NCI-H748 (cell line): ENCODE results near the gene MARK1.
"Not testable (repeated sequence)": the region's sequence is repeated elsewhere in the genome, so short reads cannot be mapped to it uniquely, and the experiment has no call there.

ENCODE experiments used
- DNase-seq: peaks from one replicate; lab custom pipeline; 2025; ENCODE audit not compliant: unreplicated experiment; lab: John Stamatoyannopoulos, UW

The MARK1 gene

DNA sequence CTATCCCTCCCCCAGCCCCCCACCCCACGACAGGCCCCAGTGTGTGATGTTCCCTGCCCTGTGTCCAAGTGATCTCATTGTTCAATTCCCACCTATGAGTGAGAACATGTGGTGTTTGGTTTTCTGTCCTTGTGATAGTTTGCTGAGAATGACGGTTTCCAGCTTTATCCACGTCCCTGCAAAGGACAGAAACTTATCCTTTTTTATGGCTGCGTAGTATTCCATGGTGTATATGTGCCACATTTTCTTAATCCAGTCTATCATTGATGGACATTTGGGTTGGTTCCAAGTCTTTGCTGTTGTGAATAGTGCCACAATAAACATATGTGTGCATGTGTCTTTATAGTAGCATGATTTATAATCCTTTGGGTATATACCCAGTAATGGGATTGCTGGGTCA lies 77.7 kb downstream of the MARK1 start:
- DNase-seq: not testable (repeated sequence)

DNA sequence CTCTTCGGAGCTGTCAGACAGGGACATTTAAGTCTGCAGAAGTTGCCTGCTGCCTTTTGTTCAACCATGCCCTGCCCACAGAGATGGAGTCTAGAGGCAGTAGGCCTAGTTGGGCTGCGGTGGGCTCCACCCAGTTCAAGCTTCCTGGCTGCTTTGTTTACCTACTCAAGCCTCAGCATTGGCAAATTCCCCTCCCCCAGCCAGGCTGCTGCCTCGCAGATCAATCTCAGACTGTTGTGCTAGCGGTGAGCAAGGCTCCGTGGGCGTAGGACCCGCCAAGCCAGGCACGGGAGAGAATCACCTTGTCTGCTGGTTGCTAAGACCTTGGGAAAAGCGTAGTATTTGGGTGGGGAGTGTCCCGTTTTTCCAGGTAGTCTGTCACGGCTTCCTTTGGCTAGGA lies 83.2 kb downstream of the MARK1 start:
- DNase-seq: not testable (repeated sequence)

DNA sequence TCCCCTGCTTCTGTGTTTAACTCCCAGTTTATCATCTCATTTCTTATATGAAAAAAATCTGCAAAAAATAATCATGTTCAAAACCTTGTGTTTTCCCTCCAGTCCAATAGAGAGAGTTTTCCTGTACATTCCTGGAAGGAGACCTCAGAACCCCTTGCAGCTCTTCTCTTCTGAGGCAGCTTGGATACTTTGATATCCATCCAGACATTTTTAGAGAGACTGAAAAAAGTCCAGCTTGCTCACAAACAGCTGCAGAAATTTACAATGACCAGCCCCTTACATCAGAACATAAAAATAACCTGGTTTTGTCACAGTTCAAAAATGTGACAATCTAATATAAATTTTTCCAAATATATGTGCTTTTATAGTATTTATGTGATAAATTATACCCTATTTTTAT lies 88.9 kb downstream of the MARK1 start:
- no peak for DNase-seq

DNA sequence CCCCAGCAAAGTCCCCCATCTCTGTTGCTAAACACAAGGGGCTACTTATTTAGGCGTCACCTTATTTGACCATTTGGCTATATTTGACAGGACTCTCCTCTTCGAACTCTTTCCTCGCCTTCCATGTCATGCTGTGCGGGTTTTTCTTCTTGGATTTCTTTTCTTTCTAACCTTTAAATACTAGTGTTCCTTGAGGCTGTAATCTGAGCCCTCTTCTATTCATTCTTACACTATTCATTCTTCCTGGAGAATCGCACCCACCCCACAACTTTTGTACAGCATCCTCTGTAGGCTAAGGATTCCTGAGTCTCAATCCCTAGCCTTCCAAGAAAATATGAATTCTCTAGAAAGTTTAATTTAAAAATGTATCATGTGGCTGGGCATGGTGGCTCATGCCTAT lies 100.5 kb downstream of the MARK1 start:
- no peak for DNase-seq

DNA sequence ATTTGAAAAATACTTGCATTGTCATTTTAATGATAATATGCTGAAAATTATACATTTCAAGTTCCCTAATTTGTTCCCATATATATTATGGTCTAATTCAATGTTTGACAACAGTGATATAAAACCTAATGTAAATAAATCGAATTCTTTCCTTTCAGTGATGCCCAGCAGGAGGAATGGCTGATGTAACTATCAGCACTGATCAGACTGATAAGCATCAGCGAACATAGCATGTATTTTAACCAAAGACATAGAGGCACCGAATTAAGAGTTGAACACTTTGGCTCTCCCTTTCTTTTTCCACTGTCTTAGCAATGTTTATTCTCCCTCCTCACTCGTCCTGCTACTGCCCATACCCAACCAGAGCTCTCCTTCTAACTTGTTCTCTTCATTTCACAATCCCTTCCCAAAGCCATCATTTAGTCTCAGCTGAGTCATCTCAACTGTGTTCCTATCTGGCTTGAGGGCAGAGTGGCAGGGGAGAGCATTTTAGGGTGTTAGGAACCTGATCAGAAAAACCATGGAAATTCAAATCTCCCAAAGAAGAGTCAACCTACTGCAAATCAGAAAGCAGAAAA lies 103.4 kb downstream of the MARK1 start:
- peak; percentile 76 for DNase-seq

DNA sequence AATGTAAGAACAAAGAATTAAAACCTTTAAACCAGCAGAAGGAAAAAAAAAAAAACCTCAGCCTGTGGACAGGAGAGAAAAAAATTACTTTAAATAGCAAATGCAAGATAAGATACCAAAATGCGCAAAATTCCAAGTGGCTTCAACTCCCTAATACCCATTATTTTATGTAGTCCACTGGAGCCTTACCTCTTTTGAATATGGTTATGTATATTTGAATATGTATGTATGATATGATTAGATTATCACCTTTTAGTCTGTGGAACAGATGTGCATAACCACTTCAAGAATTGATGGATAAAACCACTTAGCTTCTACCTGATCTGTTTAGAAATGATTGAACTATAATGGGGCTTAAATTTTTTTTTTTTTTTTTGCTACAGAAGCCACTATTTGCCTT lies 109.8 kb downstream of the MARK1 start:
- no peak for DNase-seq

DNA sequence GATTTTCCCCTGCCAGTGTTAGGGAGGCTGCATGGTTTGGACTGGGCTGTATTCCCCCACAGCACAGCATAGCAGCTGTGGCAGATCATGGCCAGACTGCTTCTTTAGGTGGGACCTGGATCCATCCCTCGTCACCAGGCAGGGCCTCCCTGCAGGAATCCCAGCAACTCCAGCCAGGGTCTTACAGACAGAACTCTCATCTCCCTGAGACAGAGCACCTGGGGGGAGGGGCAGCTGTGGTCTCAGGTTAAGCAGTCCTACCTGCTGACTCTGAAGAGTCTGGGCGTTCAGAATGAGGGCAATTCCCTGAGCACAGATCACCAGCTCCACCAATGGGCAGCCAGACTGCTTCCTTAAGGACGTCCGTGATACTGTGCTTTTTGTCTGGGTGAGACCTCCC lies 114.3 kb downstream of the MARK1 start:
- DNase-seq: no peak

DNA sequence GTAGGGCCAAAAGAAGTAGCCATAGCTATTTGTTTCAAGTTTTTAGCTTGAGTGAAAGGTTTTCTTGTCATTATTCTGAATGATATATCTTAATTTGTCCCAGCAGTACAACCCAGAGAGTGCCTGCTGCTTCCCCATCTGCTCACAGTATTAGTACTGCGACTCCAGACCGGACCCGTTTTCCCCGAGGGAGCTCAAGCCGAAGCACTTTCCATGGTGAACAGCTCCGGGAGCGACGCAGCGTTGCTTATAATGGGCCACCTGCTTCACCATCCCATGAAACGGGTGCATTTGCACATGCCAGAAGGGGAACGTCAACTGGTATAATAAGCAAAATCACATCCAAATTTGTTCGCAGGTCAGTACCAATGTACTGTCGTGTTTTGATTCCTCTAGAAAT lies 125.1 kb downstream of the MARK1 start:
- no peak for DNase-seq

DNA sequence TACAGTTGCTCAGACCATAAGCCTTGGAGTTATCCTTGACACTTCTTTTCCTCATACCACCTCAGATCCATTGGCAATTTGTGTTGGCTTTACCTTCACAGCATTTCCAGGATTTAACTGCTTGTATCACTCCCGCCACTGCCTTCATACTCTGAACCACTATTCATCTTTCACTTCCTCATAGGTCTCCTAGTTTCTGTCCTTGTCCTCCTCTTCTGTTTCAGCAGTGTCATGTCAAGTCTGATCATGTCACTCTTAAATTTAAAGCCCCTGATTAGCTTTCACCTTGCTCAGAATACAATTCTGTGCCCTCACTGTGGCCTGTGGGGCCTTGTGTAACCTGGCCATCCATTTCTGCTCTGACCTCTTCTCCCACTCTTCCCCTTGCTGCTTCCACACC lies 127.6 kb downstream of the MARK1 start:
- no peak for DNase-seq

DNA sequence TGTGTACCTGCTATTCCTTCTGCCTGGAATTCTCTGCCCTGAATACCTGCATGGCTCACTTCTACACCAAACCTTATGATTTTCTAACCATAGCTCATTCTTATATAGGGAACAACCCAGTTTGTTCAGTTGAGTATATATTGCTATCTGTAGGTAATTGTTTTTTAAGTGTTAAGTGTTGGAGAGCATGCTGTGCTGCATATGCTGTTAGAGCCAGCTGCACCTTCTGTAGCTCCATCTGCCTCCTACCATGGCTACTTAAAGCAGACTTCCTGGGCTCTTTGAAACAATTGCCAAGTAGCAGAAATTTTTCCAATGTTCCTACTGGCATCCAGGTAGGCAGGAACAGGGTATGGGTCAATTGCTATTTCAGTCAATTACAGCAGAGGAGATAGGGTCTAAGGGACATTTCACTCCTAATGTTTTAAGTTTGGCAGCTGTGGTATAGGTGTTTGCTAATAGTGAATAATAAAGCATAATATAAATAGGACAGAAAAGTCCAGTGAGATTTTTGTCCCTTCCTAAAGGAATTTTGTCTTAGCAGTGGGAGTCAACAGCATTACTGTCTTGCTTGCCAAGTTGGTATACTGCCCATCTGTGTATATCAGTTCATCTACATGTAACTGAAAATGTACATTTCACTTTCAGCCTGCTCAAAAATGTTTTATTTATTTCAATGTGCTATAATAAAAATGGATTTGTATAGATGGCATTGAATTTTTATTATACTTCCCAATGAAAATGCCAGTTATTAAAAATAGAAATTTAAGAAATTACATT lies 128.2 kb downstream of the MARK1 start:
- DNase-seq: peak; percentile 4

DNA sequence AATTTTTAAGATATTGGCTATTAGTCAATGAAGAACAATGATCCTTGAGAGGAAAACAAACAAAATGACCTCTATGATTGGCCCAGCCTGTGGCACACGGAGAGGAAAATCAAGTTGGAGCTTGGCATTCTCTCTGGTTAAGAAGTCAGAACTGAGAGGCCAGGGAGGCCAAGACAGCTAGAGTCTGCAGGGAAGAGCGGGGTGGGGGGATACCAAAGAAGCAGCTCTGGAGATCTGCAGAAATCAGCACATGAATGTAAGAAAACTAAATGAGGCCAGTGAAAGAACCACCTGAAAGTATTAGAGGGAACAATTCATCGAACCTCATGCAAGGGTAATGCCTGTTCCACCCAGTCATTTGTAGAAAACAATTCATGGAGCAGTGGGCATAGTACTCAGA lies 138.4 kb downstream of the MARK1 start:
- no peak for DNase-seq

DNA sequence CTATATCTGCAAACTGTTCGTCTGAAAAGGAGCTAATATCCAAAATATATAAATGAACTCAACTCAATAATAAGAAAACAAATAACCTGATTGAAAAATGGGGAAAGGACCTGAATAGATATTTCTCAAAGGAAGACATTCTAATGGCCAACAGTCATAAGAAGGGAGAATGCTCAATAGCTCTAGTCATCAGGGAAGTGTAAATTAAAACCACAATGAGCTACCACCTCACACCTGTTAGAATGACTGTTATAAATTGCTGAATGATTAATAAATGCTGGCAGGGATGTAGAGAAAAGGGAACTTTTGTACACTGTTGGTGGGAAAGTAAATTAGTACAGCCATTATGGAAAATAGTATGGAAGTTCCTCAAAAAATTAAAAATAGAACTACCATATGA lies 141.1 kb downstream of the MARK1 start:
- DNase-seq: no peak

DNA sequence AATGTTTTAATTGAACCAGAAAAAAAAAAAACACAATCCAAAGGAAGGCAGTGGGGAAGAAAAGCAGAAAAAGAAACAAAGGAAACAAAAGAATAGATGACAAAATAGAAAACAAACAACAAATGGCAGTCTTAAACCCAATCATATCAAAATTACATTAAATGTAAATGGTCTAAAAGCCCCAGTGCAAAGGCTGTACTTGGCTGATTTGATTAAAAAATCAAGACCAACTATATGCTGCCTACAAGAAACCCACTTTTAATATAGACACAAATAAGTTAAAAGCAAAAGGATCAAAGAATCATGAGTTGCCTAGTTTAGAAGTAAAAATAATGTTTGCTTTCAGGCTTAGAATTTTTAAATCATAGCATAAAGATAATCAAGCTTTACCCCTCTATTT lies 142.4 kb downstream of the MARK1 start:
- DNase-seq: no peak

DNA sequence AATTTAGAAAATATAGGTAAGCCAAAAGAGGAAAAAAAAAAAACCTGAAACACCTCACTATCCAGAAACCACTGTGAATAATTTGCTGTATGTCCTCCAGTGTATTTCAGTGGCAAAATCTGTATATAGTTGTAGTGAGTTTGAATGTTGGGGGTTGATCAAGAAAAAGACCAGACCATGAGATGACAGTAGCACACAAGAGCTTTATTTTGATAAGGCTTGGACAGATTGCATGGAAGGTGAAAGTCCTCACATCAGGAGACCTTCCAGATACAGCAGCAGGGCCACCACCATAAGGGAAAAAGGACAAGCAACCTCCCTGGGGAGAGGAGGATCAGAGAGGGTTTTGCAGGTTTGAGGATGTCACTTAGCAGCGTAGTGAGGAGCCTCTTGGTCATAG lies 146.0 kb downstream of the MARK1 start:
- no peak for DNase-seq

DNA sequence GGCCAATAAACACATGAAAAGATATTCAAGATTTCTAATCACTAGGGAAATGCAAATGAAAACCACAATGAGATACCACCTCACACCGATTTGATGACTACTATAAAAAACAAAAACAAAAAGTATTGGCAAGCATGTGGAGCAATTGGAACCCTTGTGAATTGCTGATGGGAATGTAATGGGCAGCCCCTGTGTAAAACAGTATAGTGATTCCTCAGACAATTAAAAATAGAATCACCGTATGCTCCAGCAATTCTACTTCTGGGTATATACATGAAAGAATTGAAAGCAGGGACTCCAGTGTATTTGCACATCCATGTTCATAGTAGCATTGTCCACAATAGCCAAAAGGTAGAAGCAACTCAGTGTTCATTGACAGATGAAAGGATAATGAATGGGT lies 149.3 kb downstream of the MARK1 start:
- DNase-seq: peak; percentile 41

DNA sequence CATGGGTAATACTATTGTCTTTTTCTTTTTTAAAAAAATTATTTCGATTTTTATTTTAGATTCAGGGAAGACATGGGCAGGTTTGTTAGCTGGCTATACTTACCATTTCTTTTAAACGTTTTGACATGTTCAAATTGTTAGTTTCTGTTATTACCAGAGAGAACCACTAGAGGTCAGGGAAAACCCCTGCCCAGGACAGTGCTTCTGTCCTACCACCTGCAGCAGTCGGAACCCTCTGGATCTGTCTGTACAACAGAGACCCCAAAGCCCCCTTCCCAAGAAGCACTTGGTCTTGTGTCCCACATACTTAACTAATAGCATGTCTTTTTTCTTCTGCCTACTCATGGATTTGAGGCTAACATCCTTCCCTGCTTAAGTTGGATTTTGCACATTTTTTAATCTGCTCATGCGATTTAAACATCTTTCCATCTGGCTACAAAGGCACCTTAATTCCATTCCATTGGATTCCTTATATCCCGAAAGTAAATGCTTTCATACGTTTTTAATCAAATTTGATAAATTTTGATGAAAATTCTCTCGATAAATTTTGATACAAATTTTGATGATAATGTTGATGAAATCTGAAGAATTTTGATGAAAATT lies 152.2 kb downstream of the MARK1 start:
- DNase-seq: peak; percentile 46

DNA sequence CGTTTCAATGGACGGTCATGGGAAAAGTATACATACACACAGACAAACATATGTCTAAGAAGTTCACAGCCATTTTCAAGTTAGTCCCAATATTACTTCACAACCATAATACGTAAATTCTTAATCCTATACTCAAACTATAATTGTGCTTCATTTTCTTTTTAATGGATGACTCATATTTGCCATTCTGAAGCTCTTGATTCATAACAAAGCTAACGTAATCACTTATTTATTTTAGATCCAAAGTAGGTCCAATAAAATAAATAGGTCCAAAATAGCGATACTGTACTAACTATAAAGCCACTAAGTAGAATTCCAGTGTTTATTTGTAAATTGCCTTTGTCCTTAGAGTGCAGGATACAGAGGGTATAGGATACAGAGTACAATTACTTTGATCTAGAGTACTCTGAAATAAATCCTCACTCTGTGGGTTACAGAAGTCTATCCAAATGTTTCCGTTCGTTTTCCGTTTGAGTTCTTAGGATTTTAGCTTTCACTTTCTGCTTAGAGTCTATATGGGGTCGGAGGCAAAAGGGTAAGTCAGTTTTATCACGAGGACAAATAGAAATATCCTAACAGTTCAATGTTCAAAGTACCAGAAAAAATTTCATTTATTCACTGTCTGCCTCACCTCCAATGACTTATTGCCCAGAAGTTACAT lies 153.4 kb downstream of the MARK1 start:
- no peak for DNase-seq

DNA sequence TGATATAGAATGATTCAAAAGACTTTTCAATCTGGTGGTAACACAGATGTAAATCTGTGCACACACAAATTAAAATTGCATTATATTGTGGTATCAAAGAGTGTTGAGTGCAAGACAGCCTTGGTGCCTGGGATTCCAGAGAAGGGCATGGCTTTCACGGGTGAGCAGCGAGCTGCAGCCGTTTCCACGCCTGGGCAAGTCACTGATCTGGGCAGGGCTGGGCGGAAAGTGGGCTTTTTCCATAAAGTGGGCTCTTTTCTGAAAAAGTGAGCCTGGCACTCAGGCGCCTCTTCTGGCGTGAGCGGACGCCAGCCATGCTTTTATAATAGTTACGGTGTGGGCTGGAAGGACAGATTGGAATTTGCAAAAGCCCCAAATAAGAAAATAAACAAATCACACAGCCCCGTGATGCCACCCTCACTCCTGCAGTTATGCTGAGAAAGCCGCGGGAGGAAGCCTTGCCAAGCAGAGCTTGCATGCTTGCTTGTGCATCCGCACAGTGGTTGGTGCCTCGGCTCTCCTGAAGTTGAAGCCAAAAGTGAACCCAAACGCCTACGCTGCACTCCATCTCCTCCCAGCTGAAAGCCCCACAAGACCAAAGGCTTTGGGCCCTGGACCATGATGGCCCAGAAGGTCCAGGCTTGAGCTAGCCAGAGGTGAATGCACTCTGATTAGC lies 155.1 kb downstream of the MARK1 start:
- no peak for DNase-seq

DNA sequence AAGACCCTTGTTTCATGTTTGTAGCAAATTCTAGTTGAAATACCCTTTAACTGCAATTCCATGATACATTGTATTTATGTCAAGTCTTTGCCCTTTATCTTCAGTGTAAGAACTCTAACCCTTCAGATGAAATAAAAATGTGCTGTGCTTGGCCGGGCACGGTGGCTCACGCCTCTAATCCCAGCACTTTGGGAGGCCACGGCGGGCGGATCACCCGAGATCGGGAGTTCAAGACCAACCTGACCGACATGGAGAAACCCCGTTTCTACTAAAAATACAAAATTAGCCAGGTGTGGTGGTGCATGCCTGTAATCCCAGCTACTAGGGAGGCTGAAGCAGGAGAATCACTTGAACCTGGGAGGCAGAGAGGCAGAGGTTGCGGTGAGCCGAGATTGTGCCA lies 155.8 kb downstream of the MARK1 start:
- DNase-seq: not testable (repeated sequence)

DNA sequence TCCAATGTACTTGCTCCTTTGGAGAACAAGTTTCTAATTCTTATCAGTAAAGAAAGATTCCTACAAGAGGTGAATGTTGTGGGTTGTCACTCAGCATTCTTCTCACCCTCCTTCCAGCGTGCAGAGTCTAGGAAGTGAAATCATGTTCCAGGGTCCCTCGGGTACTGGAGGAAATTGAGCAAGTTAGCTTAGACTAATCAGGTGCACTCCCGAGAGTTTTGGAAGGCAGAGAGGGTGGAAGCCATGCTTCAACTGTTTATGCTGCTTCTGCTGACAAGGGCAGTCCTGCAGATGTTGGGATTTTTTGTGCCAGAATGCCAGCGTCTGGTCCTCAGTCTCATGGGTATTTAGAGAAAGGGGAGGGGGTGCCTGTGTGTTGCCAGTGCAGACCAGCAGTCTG lies 157.0 kb downstream of the MARK1 start:
- DNase-seq: no peak

DNA sequence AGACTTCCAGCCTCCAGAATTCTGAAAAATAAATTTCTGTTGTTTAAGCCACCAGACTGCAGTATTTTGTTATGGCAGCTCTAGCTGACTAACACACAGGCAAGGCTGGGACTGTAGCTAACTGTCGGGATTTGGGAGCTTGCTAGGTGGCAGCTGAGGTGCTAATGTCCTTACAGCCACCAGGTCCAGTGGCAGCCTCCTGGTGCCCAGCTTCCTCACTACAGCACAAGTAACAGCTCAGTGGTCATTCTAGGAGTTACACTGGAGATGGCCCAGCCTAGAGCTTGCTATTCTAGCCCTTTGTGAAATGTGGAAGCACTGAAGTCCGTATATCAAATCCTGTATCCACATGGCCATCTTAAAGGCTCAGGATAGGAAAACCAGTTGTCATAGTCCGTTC lies 157.9 kb downstream of the MARK1 start:
- DNase-seq: no peak

DNA sequence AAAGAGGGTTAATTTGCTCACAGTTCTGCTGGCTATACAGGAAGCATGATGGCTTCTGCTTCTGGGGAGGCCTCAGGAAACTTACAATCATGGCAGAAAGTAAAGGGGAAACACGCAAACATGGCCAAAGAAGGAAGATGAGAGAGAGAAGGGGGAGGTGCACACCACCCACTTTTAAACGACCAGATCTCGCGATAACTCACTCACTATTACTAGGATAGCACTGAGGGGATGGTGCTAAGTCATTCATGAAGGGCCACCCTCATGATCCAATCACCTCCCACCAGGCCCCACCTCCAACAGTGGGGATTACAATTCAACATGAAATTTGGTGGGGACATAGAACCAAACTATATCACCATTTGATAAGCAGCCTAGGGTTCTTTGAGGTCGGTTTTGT lies 159.9 kb downstream of the MARK1 start:
- no peak for DNase-seq
